AG09309 (cell line): ENCODE data around the gene CARM1.

Experiments used
- DNase-seq: peaks from one replicate; pipeline ENCODE4 v3.0.0-alpha.2; 2010; ENCODE audit warnings: low read depth
- H3K4me3 ChIP-seq: 2 replicates; pipeline ENCODE4 v1.5.1; 2011; ENCODE audit warnings: mild to moderate bottlenecking, low read depth, low read length, moderate library complexity; ENCODE audit not compliant: control insufficient read depth
- TF ChIP-seq, protein P1 (sequence below): IDR thresholded peaks from 2 replicates; pipeline ENCODE4 v1.5.1; 2011; ENCODE audit warnings: mild to moderate bottlenecking, low read depth, low read length, inconsistent platforms; ENCODE audit not compliant: insufficient read depth, control insufficient read depth; ENCODE audit errors: missing control alignments

The CARM1 gene

DNA sequence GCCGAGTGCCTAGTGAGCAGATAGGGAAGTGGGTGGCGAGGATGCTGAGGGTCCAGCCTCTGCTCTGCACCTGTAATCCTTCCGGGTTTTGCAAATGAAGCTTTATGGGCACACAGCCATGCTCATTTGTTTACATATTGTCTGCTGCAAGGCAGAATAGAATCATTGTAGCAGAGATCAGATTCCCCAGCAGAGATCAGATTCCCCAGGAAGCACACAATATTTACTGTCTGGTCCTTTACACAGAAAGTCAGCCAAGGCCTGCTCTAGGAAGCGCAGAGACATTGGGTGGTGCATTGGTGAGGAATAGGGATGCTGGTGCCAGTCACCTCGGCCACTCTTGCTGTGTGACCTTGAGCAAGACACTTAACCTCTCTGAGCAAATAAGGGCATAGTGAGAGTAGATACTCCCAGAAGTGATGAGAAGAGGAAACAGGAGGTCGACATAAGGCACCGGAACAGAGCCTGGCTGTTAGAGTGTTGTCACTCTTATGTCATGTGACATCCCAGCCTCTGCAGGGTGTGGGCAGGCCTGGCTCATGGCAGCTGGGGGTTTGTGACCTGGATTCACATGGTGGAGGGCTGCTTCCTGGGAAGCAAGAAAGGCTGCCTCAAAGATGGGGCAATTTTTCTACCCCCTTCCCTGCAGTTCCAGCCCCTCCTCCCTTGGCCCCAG, 25.6 kb downstream of the CARM1 start:
- no peak overlapping the region for H3K4me3 ChIP-seq
- TF ChIP-seq, protein P1, sequence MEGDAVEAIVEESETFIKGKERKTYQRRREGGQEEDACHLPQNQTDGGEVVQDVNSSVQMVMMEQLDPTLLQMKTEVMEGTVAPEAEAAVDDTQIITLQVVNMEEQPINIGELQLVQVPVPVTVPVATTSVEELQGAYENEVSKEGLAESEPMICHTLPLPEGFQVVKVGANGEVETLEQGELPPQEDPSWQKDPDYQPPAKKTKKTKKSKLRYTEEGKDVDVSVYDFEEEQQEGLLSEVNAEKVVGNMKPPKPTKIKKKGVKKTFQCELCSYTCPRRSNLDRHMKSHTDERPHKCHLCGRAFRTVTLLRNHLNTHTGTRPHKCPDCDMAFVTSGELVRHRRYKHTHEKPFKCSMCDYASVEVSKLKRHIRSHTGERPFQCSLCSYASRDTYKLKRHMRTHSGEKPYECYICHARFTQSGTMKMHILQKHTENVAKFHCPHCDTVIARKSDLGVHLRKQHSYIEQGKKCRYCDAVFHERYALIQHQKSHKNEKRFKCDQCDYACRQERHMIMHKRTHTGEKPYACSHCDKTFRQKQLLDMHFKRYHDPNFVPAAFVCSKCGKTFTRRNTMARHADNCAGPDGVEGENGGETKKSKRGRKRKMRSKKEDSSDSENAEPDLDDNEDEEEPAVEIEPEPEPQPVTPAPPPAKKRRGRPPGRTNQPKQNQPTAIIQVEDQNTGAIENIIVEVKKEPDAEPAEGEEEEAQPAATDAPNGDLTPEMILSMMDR = no peak
- DNase-seq = no peak

DNA sequence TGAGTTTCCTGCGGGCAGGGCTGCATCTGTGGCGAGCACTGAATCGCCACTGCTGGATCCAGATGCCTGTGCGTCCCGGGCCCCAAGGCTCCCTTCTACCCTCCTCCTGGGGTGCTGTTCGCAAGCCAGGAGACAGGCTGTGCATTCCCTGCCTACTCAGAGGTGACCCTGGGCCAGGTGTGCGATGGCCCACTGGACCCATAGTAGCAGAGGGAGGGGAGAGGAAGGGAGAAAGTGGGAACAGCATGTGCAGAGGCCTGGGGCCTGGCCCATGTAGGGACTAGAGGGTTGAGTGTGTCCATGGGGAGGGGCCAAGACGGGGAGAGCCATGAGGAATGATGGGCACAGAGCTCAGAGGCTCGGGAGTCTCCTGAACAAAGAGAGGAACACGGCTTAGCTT, 27.3 kb downstream of the CARM1 start:
- no peak overlapping the region for H3K4me3 ChIP-seq
- TF ChIP-seq, protein P1 = no peak
- no peak for DNase-seq

- DNase-seq = no peak
- H3K4me3 ChIP-seq = no peak overlapping the region
- TF ChIP-seq, protein P1 = no peak
Observed at GRCh38 chr19:10899151-10899653, 27.8 kb downstream of the CARM1 start.

DNA sequence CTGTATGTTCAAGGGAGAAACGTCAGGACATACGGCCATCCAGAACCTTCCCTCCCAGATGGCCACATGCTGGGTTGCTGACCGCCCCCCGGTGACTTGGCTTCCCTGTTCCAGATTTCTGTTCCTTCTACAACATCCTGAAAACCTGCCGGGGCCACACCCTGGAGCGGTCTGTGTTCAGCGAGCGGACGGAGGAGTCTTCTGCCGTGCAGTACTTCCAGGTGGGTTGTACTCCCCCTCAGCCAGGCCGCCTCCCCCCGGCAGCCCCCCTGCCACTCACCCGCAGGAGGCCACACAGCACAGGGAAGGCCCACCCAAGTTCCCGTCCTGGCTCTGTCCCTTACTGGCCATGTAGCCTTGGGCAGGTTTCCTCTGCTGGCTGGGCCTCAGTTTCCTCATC, 36.6 kb downstream of the CARM1 start:
- TF ChIP-seq, protein P1 = no peak
- no peak for DNase-seq

DNA sequence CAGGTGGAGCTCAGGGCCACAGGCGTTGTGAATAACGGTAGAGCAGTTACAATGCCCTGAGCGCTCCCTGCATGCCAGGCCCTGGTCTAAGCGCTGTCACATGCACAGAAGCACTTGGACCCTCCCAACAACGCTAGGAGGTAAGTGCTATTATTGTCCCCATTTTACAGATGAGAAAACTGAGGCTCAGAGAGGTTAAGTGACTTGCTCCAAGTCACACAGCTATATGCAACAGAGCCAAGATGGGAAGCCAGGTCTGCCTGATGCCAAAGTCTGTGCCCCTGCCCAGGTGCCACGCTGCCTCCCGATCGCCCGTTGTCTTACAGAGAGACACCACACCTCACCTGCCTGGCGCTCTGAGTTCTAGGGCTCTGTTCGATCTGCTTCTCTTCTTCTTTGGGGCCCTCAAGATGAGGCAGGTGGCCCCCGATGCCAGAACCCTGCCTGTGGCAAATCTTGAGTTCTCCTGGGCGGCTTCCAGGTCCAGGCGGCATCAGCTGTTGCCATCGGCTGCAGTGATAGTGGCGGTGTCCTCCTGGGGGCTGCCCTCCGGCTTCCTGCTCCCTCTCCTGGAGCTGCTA, 37.1 kb downstream of the CARM1 start:
- TF ChIP-seq, protein P1 = no peak
- DNase-seq = no peak
- no peak overlapping the region for H3K4me3 ChIP-seq

More for the DNA sequence above, 36.6 kb downstream of the CARM1 start:
- H3K4me3 ChIP-seq = no peak overlapping the region

DNA sequence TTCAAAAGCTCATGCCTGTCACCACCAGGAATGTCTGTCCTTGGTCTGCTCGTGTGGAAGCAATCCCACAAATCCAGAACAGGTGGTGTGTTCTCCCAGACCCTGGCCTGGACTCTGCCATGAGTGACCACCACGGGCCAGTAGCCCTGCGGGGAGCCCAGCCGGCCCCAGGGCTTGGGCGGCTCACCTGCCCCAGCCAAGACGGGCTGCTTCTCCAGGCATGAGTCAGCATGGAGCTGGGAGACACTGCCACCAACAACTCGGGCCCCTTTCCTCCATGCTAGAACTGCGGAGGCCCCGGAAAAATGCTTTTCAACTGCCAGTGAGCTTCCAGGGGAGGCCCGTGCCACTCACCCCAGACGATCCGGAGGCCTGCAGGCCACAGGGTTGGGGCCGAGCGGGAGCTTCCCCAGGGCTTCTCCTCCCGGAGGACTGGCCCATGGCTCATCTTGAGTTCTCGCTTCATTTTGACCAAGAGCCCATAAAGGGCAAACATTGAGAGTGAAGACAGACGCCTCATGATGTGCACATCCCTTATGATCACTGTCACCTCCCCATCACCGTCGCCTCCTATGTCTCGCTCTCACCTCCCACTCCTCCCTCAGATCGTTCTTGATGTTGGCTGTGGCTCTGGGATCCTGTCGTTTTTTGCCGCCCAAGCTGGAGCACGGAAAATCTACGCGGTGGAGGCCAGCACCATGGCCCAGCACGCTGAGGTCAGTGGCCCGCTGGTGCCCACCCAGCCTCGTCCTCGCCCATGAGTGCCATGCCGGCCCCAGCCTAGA, 40.4 kb downstream of the CARM1 start:
- TF ChIP-seq, protein P1 = no peak
- no peak for DNase-seq
- H3K4me3 ChIP-seq = no peak overlapping the region
